ENCODE results near the gene MAPKAPK2. TPM values are rescaled to one million over a fixed set of nuclear protein-coding genes. Genes with fewer than 3 reads are reported as not detected.
"Not testable (repeated sequence)": the region's sequence is repeated elsewhere in the genome, so short reads cannot be mapped to it uniquely, and the experiment has no call there.

Gene MAPKAPK2
- total RNA-seq, 1 donor from 2014 or later, result 62.4 TPM

GRCh38 chr1:206637605-206638004 lies 47.1 kb upstream of the MAPKAPK2 start:
- Mint-ChIP-seq H3K4me1 (ENCODE audit: unreplicated experiment) (peaks cover 19% of the 10 kb centered on the region), H3K27me3 (ENCODE audit: unreplicated experiment) (peaks cover 2% of the 10 kb centered on the region), H3K36me3 (ENCODE audit: unreplicated experiment) (no peaks in the 10 kb centered on the region), H3K9me3 (ENCODE audit: unreplicated experiment) (no peaks in the 10 kb centered on the region), H3K27ac (ENCODE audit: unreplicated experiment) (no peak overlapping the region), H3K4me3 (ENCODE audit: unreplicated experiment) (no peak overlapping the region)
- no peak for TF ChIP-seq CTCF (IDR thresholded peaks at IDR 0.05)
- DNase-seq (ENCODE audit: extremely low spot score, unreplicated experiment), result no peak

GRCh38 chr1:206642074-206642473 lies 42.6 kb upstream of the MAPKAPK2 start:
- H3K9me3 Mint-ChIP-seq (ENCODE audit: unreplicated experiment); DNase-seq (ENCODE audit: extremely low spot score, unreplicated experiment); H3K27me3 Mint-ChIP-seq (ENCODE audit: unreplicated experiment); H3K36me3 Mint-ChIP-seq (ENCODE audit: unreplicated experiment); H3K27ac Mint-ChIP-seq (ENCODE audit: unreplicated experiment); H3K4me3 Mint-ChIP-seq (ENCODE audit: unreplicated experiment); H3K4me1 Mint-ChIP-seq (ENCODE audit: unreplicated experiment): not testable (repeated sequence)

- Mint-ChIP-seq H3K9me3 (ENCODE audit: unreplicated experiment) (no peaks in the 10 kb centered on the region), H3K27ac (ENCODE audit: unreplicated experiment) (no peak overlapping the region), H3K4me3 (ENCODE audit: unreplicated experiment) (no peak overlapping the region), H3K27me3 (ENCODE audit: unreplicated experiment) (no peaks in the 10 kb centered on the region), H3K4me1 (ENCODE audit: unreplicated experiment) (no peaks in the 10 kb centered on the region), H3K36me3 (ENCODE audit: unreplicated experiment) (peaks cover 3% of the 10 kb centered on the region)
- no peak for TF ChIP-seq CTCF (IDR thresholded peaks at IDR 0.05)
- DNase-seq (ENCODE audit: extremely low spot score, unreplicated experiment), result peak; percentile 13
These were observed 41.5 kb upstream of the MAPKAPK2 start for GRCh38 chr1:206643118-206643698.

- Mint-ChIP-seq H3K36me3 (ENCODE audit: unreplicated experiment) (peaks cover 3% of the 10 kb centered on the region), H3K4me3 (ENCODE audit: unreplicated experiment) (no peak overlapping the region), H3K27ac (ENCODE audit: unreplicated experiment) (no peak overlapping the region), H3K9me3 (ENCODE audit: unreplicated experiment) (no peaks in the 10 kb centered on the region), H3K4me1 (ENCODE audit: unreplicated experiment) (no peaks in the 10 kb centered on the region), H3K27me3 (ENCODE audit: unreplicated experiment) (no peaks in the 10 kb centered on the region)
- no peak for TF ChIP-seq CTCF (IDR thresholded peaks at IDR 0.05)
- no peak for DNase-seq (ENCODE audit: extremely low spot score, unreplicated experiment)
These were observed 38.2 kb upstream of the MAPKAPK2 start for GRCh38 chr1:206646504-206646903.

GRCh38 chr1:206647224-206647623 lies 37.5 kb upstream of the MAPKAPK2 start:
- DNase-seq (ENCODE audit: extremely low spot score, unreplicated experiment), result no peak
- peaks cover 3% of the 10 kb centered on the region for H3K36me3 Mint-ChIP-seq (ENCODE audit: unreplicated experiment)
- no peaks in the 10 kb centered on the region for H3K27me3 Mint-ChIP-seq (ENCODE audit: unreplicated experiment)
- no peak overlapping the region for H3K27ac Mint-ChIP-seq (ENCODE audit: unreplicated experiment)
- no peak for TF ChIP-seq CTCF (IDR thresholded peaks at IDR 0.05)
- no peak overlapping the region for H3K4me3 Mint-ChIP-seq (ENCODE audit: unreplicated experiment)
- no peaks in the 10 kb centered on the region for H3K9me3 Mint-ChIP-seq (ENCODE audit: unreplicated experiment)
- H3K4me1 Mint-ChIP-seq (ENCODE audit: unreplicated experiment), result peaks cover 1% of the 10 kb centered on the region
